Naive B cell (primary cell): ENCODE results near the gene PTPN1. TPM values are rescaled to one million over a fixed set of nuclear protein-coding genes. Genes with fewer than 3 reads are reported as not detected.

ENCODE experiments used
- polyA plus RNA-seq, 6 donors: library from polyadenylated mRNA; unstranded; fragments of 300-500 nt; fragmentation: Illumina TruSeq; gene quantifications; one replicate each; pipeline ENCODE4 v1.2.3, GENCODE V29; 2021; ENCODE audit warnings: low read depth in 6 of 6

PTPN1 gene
- polyA plus RNA-seq, 6 donors from 2014 or later, result 14.0 to 57.1 (median 46.1) TPM

Other genes starting within 250 kb of the PTPN1 start
- gene RIPOR3, start 181.2 kb downstream of the PTPN1 start, polyA plus RNA-seq, result 1 to 10 TPM in 5 of 6 donors, not detected in 1; 1.4 to 3.0 (median 2.1) TPM
- 1 to 10 TPM in 1 of 6 donors, under 1 TPM in 5; 0.08 to 1.6 (median 0.73) TPM for gene PARD6B, start 221.2 kb downstream of the PTPN1 start, polyA plus RNA-seq